TTC549 (cell line): ENCODE results near the gene TAF1C.

Source experiments
- FAIRE-seq: peaks from 2 replicates; lab custom pipeline; 2012; peaks lifted over from hg19 to GRCh38; lab: Jason Lieb, UNC

The TAF1C gene

GRCh38 chr16:84182680-84183571 is 3.9 kb downstream of the TAF1C start:
- no peak for FAIRE-seq

GRCh38 chr16:84182104-84182503 is 4.8 kb downstream of the TAF1C start:
- FAIRE-seq: no peak

GRCh38 chr16:84181144-84181915 is 5.5 kb downstream of the TAF1C start:
- FAIRE-seq: no peak

GRCh38 chr16:84180519-84181140 is 6.2 kb downstream of the TAF1C start:
- no peak for FAIRE-seq

- no peak for FAIRE-seq
Observed at GRCh38 chr16:84179612-84180320, 7.1 kb downstream of the TAF1C start.

GRCh38 chr16:84178892-84179611 is 7.8 kb downstream of the TAF1C start:
- FAIRE-seq: no peak

GRCh38 chr16:84178146-84178765 is 8.6 kb downstream of the TAF1C start:
- FAIRE-seq: no peak

- no peak for FAIRE-seq
Observed at GRCh38 chr16:84177741-84178073, 9.2 kb downstream of the TAF1C start.

- FAIRE-seq: no peak
Observed at GRCh38 chr16:84176192-84177053, 10.4 kb downstream of the TAF1C start.

- FAIRE-seq: no peak
Observed at GRCh38 chr16:84175350-84176081, 11.3 kb downstream of the TAF1C start.

- no peak for FAIRE-seq
Observed at GRCh38 chr16:84174396-84174795, 12.5 kb downstream of the TAF1C start.

- no peak for FAIRE-seq
Observed at GRCh38 chr16:84169765-84170310, 17.0 kb downstream of the TAF1C start.

- no peak for FAIRE-seq
Observed at GRCh38 chr16:84166796-84167695, 19.8 kb downstream of the TAF1C start.

- no peak for FAIRE-seq
Observed at GRCh38 chr16:84165746-84166145, 21.1 kb downstream of the TAF1C start.

- no peak for FAIRE-seq
Observed at GRCh38 chr16:84161801-84162200, 25.1 kb downstream of the TAF1C start.

GRCh38 chr16:84161037-84161436 is 25.8 kb downstream of the TAF1C start:
- FAIRE-seq: no peak

GRCh38 chr16:84159800-84160199 is 27.1 kb downstream of the TAF1C start:
- FAIRE-seq: no peak

- FAIRE-seq: no peak
Observed at GRCh38 chr16:84159007-84159406, 27.9 kb downstream of the TAF1C start.
